Stimulated activated CD4-positive, alpha-beta T cell treated with anti-CD3 and anti-CD28 coated beads, Interleukin-15, amount 100 ng/mL, for 48 hours (primary cell): Measurements from ENCODE around the gene RBM43.
"Not testable (repeated sequence)": the region's sequence is repeated elsewhere in the genome, so short reads cannot be mapped to it uniquely, and the experiment has no call there.

Source experiments
- DNase-seq, 2 donors: peaks; one replicate each; pipeline ENCODE4 v3.0.0-alpha.2; 2020; ENCODE audit warnings: low read depth in 2 of 2

Gene RBM43

DNA sequence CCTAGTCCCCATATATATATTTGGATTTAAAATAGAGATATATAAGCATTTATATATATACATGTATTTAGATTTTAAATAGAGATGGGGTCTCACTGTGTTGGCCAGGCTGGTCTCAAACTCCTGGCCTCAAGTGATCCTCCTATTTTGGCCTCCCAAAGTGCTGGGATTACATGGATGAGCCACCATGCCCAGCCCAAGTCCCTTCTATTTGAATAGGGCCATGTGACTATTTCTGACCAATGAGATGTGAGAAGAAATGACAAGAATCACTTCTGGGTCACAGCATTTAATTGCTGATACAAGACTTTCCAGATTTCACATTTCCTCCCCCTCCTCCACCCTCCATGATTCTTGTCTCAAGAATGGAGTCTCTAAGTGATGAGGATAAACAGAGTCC, 6.4 kb upstream of the RBM43 start:
- no peak for DNase-seq

DNA sequence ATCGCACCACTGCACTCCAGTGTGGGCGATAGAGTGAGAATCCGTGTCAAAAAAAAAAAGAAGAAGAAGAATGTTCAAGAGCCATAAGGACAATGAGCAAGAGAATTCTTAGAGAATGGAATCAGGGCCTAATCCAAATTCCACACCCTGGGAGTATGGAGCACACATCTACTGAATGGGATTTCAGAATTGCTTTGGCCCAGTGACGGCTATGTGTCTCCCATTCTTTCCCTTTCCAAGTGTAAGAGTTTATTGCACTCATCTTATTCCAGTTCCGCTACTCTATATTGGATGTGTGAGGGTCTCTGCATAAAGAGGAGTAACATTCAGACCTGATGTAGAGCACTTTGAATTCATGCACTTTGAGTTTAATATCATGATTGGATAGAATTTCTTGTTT, 5.9 kb upstream of the RBM43 start:
- no peak for DNase-seq

GRCh38 chr2:151265991-151266390, 4.3 kb upstream of the RBM43 start:
- DNase-seq: no peak

- DNase-seq: no peak
These were observed 2.6 kb upstream of the RBM43 start for GRCh38 chr2:151264157-151264825.

- DNase-seq: no peak
These were observed 966 bp upstream of the RBM43 start for GRCh38 chr2:151262629-151263028.

- no peak for DNase-seq
These were observed 271 bp upstream of the RBM43 start for GRCh38 chr2:151261977-151262291.

DNA sequence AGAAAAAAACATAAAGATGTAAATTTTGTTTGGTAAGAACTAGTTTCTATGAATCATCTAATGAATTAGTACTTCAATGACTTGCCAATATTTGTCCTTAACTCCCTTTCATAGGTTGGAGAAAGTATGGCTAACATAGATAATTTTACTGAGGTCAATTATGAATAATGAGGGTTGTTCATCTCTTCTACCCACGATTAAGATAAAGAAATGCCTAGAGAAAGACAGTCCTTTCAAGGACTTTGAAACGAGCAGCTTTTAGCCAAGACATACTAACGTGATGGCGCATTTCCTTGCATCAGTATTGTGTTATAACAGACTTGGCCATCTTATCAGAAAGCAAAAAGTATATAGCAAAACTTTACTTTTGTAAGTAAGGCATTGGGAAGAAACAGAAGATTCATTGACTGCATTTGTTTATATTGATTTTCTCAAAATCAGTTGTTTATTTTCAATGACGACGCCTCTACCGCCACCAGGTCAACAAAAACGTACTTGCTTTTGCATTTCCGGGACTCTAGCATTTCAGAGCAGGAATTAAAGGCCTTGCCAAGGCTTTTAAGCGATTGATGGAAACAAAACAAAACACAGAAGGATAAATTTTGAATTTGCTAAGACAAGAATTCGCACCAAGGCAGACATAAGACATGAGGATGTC, 961 bp downstream of the RBM43 start:
- DNase-seq: no peak

GRCh38 chr2:151258121-151258520, 3.5 kb downstream of the RBM43 start:
- no peak for DNase-seq

- no peak for DNase-seq
These were observed 9.0 kb downstream of the RBM43 start for GRCh38 chr2:151252646-151253045.

DNA sequence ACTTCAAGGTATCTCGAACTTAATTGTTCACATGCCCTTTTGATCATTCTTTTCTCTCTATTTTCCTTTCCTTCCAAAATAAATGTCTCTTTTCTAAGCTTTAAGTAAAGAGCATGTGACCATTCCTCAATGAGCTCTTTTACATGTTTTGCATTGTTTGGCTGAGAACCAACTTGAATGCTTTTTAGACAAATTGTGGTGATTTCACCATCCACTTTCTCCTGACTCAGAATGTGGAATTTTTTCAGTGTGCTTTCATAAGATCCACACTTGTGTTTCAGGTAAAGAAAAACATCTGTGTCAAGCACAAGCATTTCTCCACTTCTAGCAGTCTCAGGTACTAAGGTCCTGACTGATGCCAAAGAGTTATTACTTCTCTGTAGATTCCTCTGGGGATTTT, 10.7 kb downstream of the RBM43 start:
- no peak for DNase-seq

- no peak for DNase-seq
These were observed 14.2 kb downstream of the RBM43 start for GRCh38 chr2:151247432-151247831.

GRCh38 chr2:151246152-151246551, 15.5 kb downstream of the RBM43 start:
- no peak for DNase-seq

DNA sequence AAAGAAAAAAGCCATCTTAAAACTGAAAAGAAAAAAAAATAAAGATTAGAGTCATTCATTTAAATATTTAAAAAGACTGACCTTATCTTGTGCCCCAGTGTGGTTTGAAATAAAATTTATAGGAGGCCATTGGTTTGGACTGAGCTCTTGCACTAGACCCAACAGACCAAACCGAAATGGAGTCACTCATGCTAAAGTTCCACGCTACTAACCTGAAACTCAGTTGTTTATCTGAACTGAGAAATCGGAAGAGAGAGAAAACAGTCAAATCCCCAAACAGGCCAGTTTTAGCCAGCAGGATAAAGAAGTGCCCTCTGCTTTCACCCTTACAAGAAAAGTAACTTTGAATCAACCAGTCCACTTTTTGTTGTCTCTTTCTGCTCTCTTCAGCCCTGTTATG, 18.2 kb downstream of the RBM43 start:
- no peak for DNase-seq

- DNase-seq: no peak
These were observed 20.4 kb downstream of the RBM43 start for GRCh38 chr2:151241224-151241623.

GRCh38 chr2:151240433-151240832, 21.2 kb downstream of the RBM43 start:
- no peak for DNase-seq

DNA sequence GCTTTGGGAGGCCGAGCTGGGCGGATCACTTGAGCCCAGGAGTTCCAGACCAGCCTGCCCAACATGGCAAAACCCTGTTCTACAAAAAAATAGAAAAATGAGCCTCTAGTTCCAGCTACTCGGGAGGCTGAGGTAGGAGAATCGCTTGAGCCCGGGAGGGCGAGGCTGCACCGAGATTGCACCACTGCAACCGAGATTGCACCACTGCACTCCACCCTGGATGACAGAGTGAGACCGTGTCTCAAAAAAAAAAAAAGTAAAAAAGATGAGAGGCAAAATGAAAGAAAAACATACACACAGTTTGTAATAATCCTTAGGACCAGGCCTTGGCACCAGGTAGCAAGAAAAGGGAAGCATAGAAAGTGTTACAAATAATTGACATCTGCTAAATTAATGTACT, 22.0 kb downstream of the RBM43 start:
- no peak for DNase-seq

DNA sequence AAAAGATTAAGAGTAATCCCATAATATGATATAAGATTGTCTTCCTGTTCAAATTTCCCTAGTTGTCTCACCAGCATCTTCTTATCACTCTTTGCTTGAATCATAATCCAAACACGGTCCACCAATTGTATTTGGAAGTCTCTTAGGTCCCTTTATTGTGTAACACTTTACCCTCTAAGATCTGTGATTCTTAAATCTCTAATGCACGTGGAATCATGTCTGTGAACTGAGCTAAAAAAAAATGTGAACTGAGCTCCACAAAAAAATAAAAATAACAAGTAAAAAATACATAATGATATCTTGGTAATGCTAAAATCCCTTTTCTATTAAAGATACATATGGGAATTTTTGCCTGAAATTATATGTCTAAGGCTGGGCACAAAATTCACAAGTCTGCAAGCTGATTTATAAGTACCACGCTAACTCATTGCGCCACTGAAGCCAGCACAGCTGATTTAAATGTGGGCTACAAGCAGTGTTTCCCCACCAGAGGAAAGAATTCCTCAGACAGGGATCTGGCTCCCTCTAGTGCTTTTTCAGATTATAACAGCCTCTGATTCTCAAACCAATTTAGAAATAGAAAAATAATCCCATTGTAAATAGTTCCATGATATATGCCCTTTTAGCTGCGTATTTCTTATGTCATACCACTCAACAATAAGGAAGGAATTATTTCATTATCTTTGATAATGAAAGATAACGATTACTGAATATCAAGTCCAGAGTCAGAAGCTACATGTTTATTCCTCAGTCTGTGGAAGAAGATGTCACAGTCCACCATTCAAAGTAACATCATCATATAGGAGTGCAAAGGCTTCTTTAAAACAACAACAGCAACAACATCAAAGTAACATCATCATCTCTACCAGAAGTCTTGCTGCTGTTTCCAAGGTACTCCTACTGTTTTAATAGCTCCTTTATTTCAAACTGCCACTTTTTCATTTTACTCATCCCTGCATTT, 22.9 kb downstream of the RBM43 start:
- peak in 1 of 2 donors; percentile 10 for DNase-seq

DNA sequence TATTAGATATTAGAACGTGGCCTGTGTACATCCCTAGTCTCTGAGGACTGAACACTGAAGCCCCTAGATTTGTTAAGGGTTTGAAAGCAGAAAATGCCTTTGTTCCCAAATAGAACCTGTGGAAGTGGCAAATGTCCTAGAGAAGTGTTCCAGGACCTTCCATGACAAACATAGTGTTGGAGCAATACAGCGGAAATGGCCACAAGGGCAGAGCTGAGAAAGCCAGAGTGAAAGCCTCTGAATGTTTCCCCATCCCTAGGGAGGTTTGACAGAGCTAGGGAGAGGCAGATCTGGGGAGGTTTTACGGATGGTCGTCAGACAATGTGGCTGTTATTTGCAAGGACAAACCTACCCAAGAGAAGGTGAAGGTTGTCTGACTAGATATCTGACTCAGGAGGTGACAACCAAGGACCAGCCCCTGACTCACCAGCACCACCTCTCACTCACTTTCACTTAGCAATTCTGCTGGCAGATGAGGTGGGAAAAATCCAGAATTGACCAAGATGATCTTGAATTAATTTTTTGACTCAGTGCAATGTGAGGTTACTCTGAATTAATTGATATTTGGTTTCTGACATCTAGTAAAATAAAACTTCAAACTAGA, 24.1 kb downstream of the RBM43 start:
- peak in 1 of 2 donors; percentile 4 for DNase-seq

DNA sequence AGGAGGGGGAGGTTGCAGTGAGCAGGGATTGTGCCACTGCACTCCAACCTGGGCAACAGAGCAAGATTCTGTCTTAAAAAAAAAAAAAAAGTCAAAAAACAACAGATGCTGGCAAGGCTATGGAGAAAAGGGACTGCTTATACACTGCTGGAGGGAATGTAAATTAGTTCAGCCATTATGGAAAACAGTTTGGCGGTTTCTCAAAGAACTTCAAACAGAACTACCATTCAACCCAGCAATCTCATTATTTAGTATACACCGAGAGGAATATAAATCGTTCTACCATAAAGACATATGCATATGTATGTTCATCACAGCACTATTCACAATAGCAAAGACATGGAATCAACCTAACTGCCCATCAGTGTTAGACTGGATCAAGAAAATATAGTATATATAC, 27.9 kb downstream of the RBM43 start:
- not testable (repeated sequence) for DNase-seq

DNA sequence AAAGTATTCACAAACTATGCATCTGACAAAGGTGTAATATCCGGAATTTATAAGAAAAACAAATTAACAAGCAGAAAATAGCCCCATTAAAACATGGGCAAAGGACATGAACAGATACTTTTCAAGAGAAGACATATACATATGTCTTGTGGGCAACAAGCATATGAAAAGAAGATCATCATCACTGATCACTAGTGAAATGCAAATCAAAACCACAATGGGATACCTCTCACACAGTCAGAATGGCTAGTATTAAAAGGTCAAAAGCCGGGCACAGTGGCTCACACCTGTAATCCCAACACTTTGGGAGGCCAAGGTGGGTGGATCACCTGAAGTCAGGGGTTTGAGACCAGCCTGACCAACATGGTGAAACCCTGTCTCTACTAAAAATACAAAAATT, 28.4 kb downstream of the RBM43 start:
- DNase-seq: not testable (repeated sequence)

GRCh38 chr2:151230627-151231140, 31.0 kb downstream of the RBM43 start:
- DNase-seq: no peak
